ENCODE measurements around the gene LARP4B.
"Not testable (repeated sequence)": the region's sequence is repeated elsewhere in the genome, so short reads cannot be mapped to it uniquely, and the experiment has no call there.

LARP4B gene

DNA sequence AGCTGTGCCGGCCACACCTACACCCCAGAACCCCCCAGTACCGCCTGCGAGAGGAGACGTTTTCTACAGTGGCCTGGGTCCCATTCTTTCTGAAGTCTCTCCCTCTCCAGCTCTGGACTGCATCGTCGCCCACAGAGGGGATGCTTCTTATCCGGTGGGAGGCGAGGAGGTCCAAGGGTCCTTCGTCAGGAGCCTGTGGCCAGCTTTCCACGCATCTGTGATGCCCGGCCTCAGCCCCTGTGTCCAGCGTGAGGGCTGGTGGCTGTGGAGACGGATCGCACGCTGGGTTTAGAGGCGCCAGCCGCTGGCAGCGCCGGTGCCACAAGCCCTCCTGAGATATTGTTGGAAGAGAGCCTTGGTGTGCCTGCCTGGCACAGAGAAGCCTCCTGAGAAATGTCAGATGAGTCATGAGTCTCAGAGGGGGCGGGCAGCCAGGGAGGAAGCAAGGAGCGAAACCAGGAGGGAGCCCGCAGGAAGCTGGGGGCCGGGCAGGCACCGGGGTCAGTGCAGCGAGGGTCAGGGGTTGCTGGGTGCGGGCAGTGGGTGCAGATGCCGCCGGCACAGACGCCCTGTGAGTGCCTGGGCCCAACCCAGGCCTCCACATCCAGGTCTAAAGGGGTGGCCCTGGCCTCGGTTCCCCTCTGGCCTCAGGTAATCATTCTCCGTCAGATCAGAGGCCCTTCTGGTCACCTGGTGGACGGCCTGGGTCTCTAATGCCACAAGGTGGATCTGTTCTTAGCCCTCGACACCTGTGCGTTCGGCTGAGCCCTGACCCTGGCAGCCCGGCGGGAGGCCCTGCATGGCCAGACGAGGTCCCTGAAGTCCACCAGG is 156.0 kb downstream of the LARP4B start:
- Mint-ChIP-seq H3K27me3 (peaks cover 5% of the 10 kb centered on the region), H3K27ac (no peak overlapping the region), H3K36me3 (no peaks in the 10 kb centered on the region), H3K4me1 (peaks cover 5% of the 10 kb centered on the region), H3K9me3 (no peaks in the 10 kb centered on the region), H3K4me3 (no peak overlapping the region)
- CTCF ChIA-PET, result interaction anchor here (1.3 kb wide), 1 partner anchor 10 kb away, joined by 4 read pairs; no protein-coding TSS in a partner anchor
- no peak for DNase-seq

DNA sequence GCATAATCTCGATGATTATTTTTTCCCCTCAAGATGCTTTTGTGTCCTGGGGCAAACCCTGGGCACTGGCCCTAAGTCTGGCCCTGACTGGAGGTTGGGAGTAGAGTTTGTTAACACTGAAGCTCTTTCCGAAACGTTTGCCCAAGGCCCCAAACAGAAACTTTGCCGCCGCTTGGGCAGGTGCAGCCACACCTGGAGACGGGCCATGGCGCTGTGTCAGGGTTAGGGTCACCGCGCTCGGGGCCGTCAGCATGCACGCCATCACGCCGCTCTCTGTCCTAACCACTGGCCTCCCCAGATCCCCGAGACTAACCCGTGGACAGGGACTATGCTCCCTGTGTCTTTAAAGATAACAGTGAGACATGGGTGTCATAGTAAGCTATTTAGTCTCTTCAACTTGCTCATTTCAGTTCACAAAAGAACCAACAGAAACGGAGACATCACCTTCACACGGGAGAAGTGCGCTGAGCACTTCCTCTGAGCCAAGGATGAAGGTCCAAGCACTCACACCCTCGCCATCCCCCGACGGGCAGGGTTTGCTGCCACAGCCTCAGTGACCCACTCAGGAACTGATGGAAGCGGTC is 156.8 kb downstream of the LARP4B start:
- peaks cover 5% of the 10 kb centered on the region for H3K27me3 Mint-ChIP-seq
- DNase-seq, result no peak
- no peak overlapping the region for H3K4me3 Mint-ChIP-seq
- no peaks in the 10 kb centered on the region for H3K36me3 Mint-ChIP-seq
- H3K9me3 Mint-ChIP-seq, result no peaks in the 10 kb centered on the region
- peaks cover 5% of the 10 kb centered on the region for H3K4me1 Mint-ChIP-seq
- CTCF ChIA-PET, result interaction anchor here (1.3 kb wide), 1 partner anchor 10 kb away, joined by 4 read pairs; no protein-coding TSS in a partner anchor
- H3K27ac Mint-ChIP-seq, result no peak overlapping the region

DNA sequence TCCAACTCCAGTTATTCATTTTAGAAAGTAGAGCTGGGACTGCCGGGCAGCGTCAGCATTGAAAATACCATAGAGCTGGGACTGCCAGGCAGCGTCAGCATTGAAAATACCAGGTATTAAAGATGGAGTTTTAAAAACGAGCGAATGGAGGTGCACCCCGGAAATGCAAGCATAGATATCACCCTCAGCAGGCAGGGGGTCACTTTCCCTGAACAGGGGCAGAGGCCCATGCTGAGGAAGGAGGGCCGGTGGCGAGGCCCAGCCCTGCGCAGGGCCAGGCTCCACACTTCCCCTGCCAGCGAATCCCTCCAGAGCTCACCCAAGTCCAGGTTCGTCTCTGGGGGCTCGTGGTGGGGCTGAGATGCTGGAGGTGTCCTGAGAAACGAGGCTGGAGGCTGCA is 157.3 kb downstream of the LARP4B start:
- peaks cover 5% of the 10 kb centered on the region for H3K4me1 Mint-ChIP-seq
- CTCF ChIA-PET, result interaction anchor here (1.3 kb wide), 1 partner anchor 11 kb away, joined by 4 read pairs; no protein-coding TSS in a partner anchor

DNA sequence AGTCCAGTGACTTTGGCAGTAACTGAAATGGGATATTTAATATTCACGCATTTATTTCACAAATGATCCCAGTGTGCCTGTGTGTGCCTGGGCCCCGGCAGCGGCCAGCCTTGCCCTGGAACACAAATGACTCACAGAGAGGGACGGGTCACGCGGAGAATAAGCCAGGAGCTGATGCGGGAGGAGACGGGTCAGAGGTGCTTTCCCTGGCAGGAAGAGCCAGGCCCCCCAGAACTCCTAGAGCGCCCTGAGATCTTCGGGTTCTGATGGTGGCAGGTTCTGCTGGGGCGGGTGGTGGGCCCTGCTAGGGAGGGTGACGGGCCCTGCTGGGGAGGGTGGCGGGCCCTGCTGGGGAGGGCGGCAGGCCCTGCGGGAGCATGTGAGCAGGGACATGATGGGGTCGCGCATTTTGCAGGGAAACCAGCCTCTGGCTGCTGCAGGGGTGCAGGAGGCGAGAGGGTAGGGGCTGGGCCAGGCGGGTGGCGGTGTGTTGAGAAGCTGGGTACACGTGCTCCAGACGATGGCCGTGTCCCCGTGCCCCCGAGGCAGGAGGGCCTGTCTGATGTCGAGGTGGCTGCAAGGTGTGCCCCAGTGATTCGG is 157.8 kb downstream of the LARP4B start:
- CTCF ChIA-PET, result no interaction called here
- H3K27me3 Mint-ChIP-seq, result peaks cover 5% of the 10 kb centered on the region
- H3K4me3 Mint-ChIP-seq, result no peak overlapping the region
- peaks cover 2% of the 10 kb centered on the region for H3K9me3 Mint-ChIP-seq
- H3K27ac Mint-ChIP-seq, result no peak overlapping the region
- DNase-seq, result no peak
- H3K36me3 Mint-ChIP-seq, result no peaks in the 10 kb centered on the region
- peaks cover 5% of the 10 kb centered on the region for H3K4me1 Mint-ChIP-seq

More for the DNA sequence above, 157.3 kb downstream of the LARP4B start:
- no peaks in the 10 kb centered on the region for H3K9me3 Mint-ChIP-seq
- H3K27me3 Mint-ChIP-seq, result peaks cover 5% of the 10 kb centered on the region
- H3K27ac Mint-ChIP-seq, result no peak overlapping the region
- no peak for DNase-seq
- H3K4me3 Mint-ChIP-seq, result no peak overlapping the region
- no peaks in the 10 kb centered on the region for H3K36me3 Mint-ChIP-seq

DNA sequence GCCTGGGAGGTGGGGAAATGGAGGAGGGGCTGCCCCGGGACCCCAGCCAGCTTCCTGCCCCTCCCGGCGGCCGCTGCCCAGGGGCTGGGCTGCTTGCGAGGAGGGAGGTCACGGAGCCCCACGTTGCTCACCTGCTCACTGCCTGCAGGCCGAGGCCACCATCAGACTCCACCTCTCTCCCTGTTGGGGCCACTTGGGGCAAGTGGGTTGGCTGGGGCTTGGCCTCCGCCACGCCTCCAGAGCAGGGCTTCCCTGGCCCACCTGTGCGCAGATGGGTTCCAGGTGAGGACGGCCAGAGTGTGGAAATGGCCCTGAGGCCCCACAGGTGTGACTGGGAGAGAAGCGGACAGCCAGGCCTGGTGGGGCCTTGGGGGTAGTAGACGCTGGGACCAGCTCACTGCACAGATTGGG is 159.3 kb downstream of the LARP4B start:
- CTCF ChIA-PET, result no interaction called here
- Mint-ChIP-seq H3K36me3 (no peaks in the 10 kb centered on the region), H3K4me3 (no peak overlapping the region)

DNA sequence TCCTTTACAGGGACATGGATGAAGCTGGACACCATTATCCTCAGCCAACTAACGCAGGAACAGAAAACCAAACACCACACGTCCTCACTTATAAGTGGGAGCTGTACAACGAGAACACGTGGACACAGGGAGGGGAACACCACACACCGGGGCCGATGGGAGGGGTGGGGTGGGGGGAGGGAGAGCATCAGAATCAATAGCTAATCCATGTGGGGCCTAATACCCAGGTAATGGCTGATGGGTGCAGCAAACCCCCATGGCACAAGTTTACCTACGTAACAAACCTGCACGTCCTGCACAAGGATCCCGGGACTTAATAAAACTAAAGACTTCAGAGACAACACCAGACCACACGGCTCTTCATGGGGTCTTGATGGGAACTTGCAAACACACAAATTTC is 159.9 kb downstream of the LARP4B start:
- H3K4me3 Mint-ChIP-seq, result no peak overlapping the region
- H3K27ac Mint-ChIP-seq, result no peak overlapping the region
- CTCF ChIA-PET, result no interaction called here
- H3K36me3 Mint-ChIP-seq, result no peaks in the 10 kb centered on the region
- H3K9me3 Mint-ChIP-seq, result peaks cover 2% of the 10 kb centered on the region
- H3K27me3 Mint-ChIP-seq, result peaks cover 11% of the 10 kb centered on the region
- no peaks in the 10 kb centered on the region for H3K4me1 Mint-ChIP-seq
- DNase-seq, result no peak

More for the DNA sequence above, 159.3 kb downstream of the LARP4B start:
- Mint-ChIP-seq H3K9me3 (peaks cover 2% of the 10 kb centered on the region), H3K27me3 (peaks cover 10% of the 10 kb centered on the region), H3K4me1 (no peaks in the 10 kb centered on the region), H3K27ac (no peak overlapping the region)
- no peak for DNase-seq

DNA sequence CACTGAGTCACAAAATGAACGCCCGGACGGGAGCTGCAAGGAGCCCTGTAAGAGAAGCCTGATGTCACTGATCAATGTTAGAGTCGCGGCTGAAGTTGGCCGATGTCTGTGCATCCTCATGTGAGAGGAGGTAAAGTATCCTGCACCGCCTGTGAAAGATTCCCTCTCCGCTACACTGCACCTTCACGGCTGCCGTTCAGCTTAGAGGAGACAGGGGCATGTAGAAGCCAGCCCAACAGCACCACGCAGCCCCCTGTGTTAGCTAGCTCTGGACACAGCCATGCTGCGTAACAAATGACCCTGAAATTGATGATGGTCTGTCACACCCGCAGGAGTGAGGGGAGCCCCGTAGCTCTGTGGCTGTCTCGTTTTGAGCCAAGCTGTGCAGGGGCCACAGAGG is 160.5 kb downstream of the LARP4B start:
- CTCF ChIA-PET, result no interaction called here
- no peak overlapping the region for H3K4me3 Mint-ChIP-seq
- no peaks in the 10 kb centered on the region for H3K36me3 Mint-ChIP-seq
- no peaks in the 10 kb centered on the region for H3K4me1 Mint-ChIP-seq
- no peak for DNase-seq
- peaks cover 2% of the 10 kb centered on the region for H3K9me3 Mint-ChIP-seq
- peaks cover 11% of the 10 kb centered on the region for H3K27me3 Mint-ChIP-seq
- H3K27ac Mint-ChIP-seq, result no peak overlapping the region

DNA sequence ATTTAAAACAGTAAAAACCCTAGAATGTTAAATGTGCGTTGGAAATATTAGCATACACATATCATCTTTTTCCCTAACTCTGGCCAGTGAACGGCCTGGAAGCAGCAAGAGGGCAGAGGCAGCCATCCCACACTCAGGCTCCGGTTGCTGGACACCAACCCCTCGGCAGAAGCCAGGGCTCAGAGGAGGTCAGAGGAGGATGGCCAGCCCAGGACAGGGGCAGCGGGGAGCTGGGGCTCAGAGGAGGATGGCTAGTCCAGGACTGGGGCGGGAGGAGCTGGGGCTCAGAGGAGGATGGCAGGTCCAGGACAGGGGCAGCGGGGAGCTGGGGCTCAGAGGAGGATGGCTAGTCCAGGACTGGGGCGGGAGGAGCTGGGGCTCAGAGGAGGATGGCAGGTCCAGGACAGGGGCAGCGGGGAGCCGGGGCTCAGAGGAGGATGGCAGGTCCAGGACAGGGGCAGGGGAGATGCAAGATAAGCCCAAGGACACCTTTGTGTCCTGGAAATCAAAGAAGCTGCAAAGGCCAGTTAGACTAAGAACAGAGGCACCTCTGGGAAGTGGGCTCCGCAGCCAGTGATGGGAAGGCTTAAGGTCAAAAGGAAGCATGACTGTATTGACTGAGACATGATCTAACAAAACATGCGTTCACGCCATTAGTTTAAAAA is 161.3 kb downstream of the LARP4B start:
- H3K4me3 Mint-ChIP-seq, H3K9me3 Mint-ChIP-seq, H3K4me1 Mint-ChIP-seq, CTCF ChIA-PET, H3K36me3 Mint-ChIP-seq, H3K27ac Mint-ChIP-seq, DNase-seq: not testable (repeated sequence)
- H3K27me3 Mint-ChIP-seq, result peaks cover 11% of the 10 kb centered on the region

DNA sequence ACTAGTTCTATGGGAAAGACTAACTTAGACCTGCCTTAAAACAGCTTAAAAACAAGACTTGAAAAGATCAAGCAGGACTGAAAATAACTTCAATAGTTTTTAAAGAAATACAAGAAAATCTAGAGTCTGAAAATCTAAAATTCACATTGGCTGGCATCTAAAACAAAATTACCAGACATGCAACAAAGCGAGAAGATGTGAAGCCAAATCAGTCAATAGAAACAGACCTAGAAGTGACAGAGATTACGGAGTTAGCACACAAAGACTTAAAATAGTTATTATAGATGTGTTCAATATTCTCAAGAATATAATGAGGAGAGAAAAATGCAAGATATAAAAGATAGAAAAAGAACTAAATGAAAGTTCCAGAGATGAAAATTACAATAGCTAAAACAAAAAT is 163.7 kb downstream of the LARP4B start:
- Mint-ChIP-seq H3K36me3 (no peaks in the 10 kb centered on the region), H3K9me3 (peaks cover 6% of the 10 kb centered on the region), H3K27ac (no peak overlapping the region), H3K4me3 (no peak overlapping the region), H3K27me3 (peaks cover 26% of the 10 kb centered on the region), H3K4me1 (no peaks in the 10 kb centered on the region)
- CTCF ChIA-PET, result interaction anchor here (0.6 kb wide), 1 partner anchor 23 kb away, joined by 3 read pairs; no protein-coding TSS in a partner anchor
- no peak for DNase-seq

DNA sequence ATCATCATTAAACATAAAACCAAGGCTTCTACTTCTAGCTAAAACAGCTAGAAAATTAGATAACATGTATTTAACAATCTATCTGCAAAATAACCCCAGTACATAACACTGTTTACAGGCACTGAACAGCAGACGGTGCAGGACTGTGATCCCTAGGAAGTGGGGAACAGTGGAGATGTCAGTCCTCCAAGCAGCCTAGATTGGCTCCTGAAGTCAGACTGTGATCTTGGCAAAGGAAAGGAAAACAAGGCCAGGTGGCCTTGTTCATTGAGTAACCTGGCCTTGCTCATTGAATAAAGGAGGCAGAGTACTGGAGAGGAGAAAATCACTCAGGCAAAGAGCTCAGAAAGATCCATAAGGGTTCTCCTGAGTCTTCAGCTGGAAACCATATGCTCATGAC is 164.3 kb downstream of the LARP4B start:
- H3K27me3 Mint-ChIP-seq, result peaks cover 32% of the 10 kb centered on the region
- H3K9me3 Mint-ChIP-seq, result peaks cover 10% of the 10 kb centered on the region
- no peaks in the 10 kb centered on the region for H3K4me1 Mint-ChIP-seq
- DNase-seq, result no peak
- no peak overlapping the region for H3K27ac Mint-ChIP-seq
- no peaks in the 10 kb centered on the region for H3K36me3 Mint-ChIP-seq
- CTCF ChIA-PET, result no interaction called here
- H3K4me3 Mint-ChIP-seq, result no peak overlapping the region

DNA sequence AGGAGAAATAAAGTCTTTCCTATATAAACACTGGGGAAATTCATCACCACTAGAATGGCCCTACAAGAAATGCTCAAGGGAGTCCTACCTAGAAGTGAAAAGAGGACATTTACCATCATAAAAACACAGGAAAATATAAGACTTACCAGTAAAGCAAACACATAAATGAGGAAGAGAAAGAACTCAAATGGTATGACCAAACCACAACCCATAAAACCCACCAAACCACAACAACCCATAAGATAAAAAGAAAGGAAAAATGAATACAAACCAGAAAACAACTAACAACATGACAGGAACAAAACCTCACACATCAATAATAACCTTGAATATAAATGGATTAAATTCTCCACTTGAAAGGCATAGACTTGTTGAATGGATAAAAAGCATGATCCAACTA is 170.1 kb downstream of the LARP4B start:
- no peak for DNase-seq
- Mint-ChIP-seq H3K4me1 (peaks cover 20% of the 10 kb centered on the region), H3K27me3 (peaks cover 30% of the 10 kb centered on the region), H3K27ac (no peak overlapping the region), H3K4me3 (no peak overlapping the region), H3K36me3 (peaks cover 5% of the 10 kb centered on the region), H3K9me3 (peaks cover 26% of the 10 kb centered on the region)
- CTCF ChIA-PET, result no interaction called here

DNA sequence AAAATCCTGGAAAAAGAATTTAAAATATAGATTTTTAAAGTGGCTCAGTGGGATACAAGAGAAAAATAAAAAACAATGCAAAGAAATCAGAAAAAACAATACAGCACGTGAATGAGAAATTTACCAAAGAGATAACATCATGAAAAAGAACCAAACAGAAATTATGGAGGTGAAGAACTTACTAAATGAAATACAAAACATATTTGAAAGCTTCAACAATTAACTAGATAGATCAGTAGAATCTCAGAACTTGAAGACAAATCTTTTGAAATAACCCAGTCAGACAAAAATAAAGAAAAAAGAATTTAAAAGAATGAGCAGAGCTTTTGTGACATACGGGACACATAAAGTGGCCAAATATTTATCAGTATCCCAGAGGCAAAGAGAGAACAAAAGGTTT is 170.9 kb downstream of the LARP4B start:
- Mint-ChIP-seq H3K4me1 (peaks cover 20% of the 10 kb centered on the region), H3K36me3 (peaks cover 5% of the 10 kb centered on the region), H3K27me3 (peaks cover 30% of the 10 kb centered on the region), H3K9me3 (peaks cover 26% of the 10 kb centered on the region), H3K27ac (no peak overlapping the region), H3K4me3 (no peak overlapping the region)
- CTCF ChIA-PET, result no interaction called here
- no peak for DNase-seq

DNA sequence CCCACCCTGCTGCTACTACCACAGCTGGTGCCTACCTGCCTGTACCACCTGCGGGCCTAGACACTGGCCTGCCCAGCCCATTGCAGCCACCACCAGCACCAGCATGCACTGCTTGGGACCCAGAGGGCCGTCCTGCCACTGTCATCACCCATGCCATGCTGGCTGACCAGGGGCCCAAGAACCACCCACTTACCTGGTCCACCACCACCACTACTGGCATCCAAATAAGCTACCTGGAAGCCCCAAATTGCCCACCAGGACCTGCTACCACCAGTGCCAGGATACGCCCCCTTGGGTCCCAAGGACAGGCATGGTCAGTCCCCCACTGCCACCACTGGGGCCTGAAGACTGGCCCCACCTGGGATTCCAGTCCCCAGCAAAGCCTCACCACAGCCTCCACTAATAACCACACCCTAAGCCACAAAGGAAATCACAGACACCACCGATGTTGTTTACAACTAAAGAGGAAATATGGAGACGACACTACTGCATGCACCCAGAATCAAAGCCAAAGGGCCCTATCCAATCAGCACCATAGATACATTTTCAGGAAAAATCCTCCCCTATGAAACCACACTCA is 171.5 kb downstream of the LARP4B start:
- Mint-ChIP-seq H3K9me3 (peaks cover 28% of the 10 kb centered on the region), H3K27me3 (peaks cover 30% of the 10 kb centered on the region), H3K4me3 (no peak overlapping the region), H3K4me1 (peaks cover 20% of the 10 kb centered on the region), H3K36me3 (peaks cover 5% of the 10 kb centered on the region), H3K27ac (peak overlapping the region; percentile 1)
- no peak for DNase-seq
- CTCF ChIA-PET, result no interaction called here

All from activated naive CD4-positive, alpha-beta T cell treated with anti-CD3 and anti-CD28 coated beads, Interleukin-2, amount 10 ng/mL, durations not matched to agents 7 days and 5 days (primary cell).